ENCODE data around the gene TLN1.

Gene TLN1

GRCh38 chr9:35774907-35775635, 43.1 kb upstream of the TLN1 start:
- Histone ChIP-seq H3K4me3 (replicated peaks; ENCODE audit: low read depth, low read length) (no peak overlapping the region), H3K36me3 (ENCODE audit: control insufficient read depth, insufficient read depth, low read length) (no peaks in the 10 kb centered on the region), H3K27me3 (replicated peaks; ENCODE audit: control insufficient read depth, insufficient read depth, low read length) (no peaks in the 10 kb centered on the region)
- no peak for DNase-seq (ENCODE audit: extremely low read depth, insufficient read length)
- TF ChIP-seq CTCF (IDR thresholded peaks at IDR 0.05; ENCODE audit: insufficient read depth, low read length, poor library complexity, severe bottlenecking): no peak

GRCh38 chr9:35771943-35772342, 39.9 kb upstream of the TLN1 start:
- no peak for TF ChIP-seq CTCF (IDR thresholded peaks at IDR 0.05; ENCODE audit: insufficient read depth, low read length, poor library complexity, severe bottlenecking)
- DNase-seq (ENCODE audit: extremely low read depth, insufficient read length): no peak

DNA sequence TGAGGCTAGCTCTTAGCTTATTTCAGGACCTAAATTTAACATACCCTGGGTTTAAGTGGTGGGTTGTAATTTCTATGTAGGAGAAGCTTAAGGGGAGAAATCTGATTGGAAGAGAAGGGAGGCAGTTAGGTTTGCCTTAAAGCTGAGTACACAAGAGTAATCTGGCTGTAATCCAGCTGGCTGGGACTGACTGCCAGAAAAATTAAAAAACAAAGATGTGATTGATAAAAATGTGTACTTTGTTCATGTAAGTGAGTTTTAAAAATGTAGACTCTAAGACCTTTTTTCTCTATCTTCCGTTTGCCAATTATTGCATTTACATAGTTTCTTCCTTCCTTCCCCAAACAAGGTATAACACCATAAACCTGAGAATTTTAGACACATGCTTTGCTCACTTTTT, 39.5 kb upstream of the TLN1 start:
- Histone ChIP-seq H3K27me3 (replicated peaks; ENCODE audit: control insufficient read depth, insufficient read depth, low read length) (no peaks in the 10 kb centered on the region), H3K4me3 (replicated peaks; ENCODE audit: low read depth, low read length) (no peak overlapping the region), H3K36me3 (ENCODE audit: control insufficient read depth, insufficient read depth, low read length) (no peaks in the 10 kb centered on the region)
- no peak for DNase-seq (ENCODE audit: extremely low read depth, insufficient read length)
- no peak for TF ChIP-seq CTCF (IDR thresholded peaks at IDR 0.05; ENCODE audit: insufficient read depth, low read length, poor library complexity, severe bottlenecking)

More at GRCh38 chr9:35771943-35772342, 39.9 kb upstream of the TLN1 start:
- H3K4me3 ChIP-seq (replicated peaks; ENCODE audit: low read depth, low read length): no peak overlapping the region
- H3K27me3 ChIP-seq (replicated peaks; ENCODE audit: control insufficient read depth, insufficient read depth, low read length): no peaks in the 10 kb centered on the region
- H3K36me3 ChIP-seq (ENCODE audit: control insufficient read depth, insufficient read depth, low read length): no peaks in the 10 kb centered on the region

DNA sequence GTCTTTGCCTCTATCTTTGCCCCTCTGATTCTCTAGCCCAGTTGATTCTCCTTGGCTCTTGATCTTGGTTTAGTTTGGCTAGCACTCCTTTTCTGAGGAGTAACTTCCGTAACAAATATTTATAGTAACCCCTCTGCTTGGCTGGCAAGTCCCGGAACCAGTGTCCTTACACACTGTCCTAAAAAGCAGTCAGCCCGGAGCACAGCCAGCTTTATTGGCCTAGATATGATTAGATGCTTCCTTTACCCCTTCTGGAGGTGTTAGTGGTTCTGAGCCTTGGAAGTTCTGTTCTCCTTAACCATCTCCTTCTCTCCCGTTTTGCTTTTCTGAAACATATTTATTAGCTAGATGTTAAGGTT, 39.1 kb upstream of the TLN1 start:
- TF ChIP-seq CTCF (IDR thresholded peaks at IDR 0.05; ENCODE audit: insufficient read depth, low read length, poor library complexity, severe bottlenecking): no peak
- no peak for DNase-seq (ENCODE audit: extremely low read depth, insufficient read length)
- H3K4me3 ChIP-seq (replicated peaks; ENCODE audit: low read depth, low read length): no peak overlapping the region
- H3K27me3 ChIP-seq (replicated peaks; ENCODE audit: control insufficient read depth, insufficient read depth, low read length): no peaks in the 10 kb centered on the region
- no peaks in the 10 kb centered on the region for H3K36me3 ChIP-seq (ENCODE audit: control insufficient read depth, insufficient read depth, low read length)

- DNase-seq (ENCODE audit: extremely low read depth, insufficient read length): no peak
- no peaks in the 10 kb centered on the region for H3K36me3 ChIP-seq (ENCODE audit: control insufficient read depth, insufficient read depth, low read length)
- no peak overlapping the region for H3K4me3 ChIP-seq (replicated peaks; ENCODE audit: low read depth, low read length)
- no peak for TF ChIP-seq CTCF (IDR thresholded peaks at IDR 0.05; ENCODE audit: insufficient read depth, low read length, poor library complexity, severe bottlenecking)
- no peaks in the 10 kb centered on the region for H3K27me3 ChIP-seq (replicated peaks; ENCODE audit: control insufficient read depth, insufficient read depth, low read length)
These were observed 37.8 kb upstream of the TLN1 start for GRCh38 chr9:35769763-35770162.

- Histone ChIP-seq H3K4me3 (replicated peaks; ENCODE audit: low read depth, low read length) (no peak overlapping the region), H3K27me3 (replicated peaks; ENCODE audit: control insufficient read depth, insufficient read depth, low read length) (no peaks in the 10 kb centered on the region), H3K36me3 (ENCODE audit: control insufficient read depth, insufficient read depth, low read length) (no peaks in the 10 kb centered on the region)
- TF ChIP-seq CTCF (IDR thresholded peaks at IDR 0.05; ENCODE audit: insufficient read depth, low read length, poor library complexity, severe bottlenecking): no peak
- DNase-seq (ENCODE audit: extremely low read depth, insufficient read length): no peak
These were observed 35.5 kb upstream of the TLN1 start for GRCh38 chr9:35767458-35767857.
